Measurements from ENCODE around the gene RAB42.
"Not testable (repeated sequence)": the region's sequence is repeated elsewhere in the genome, so short reads cannot be mapped to it uniquely, and the experiment has no call there.

Gene RAB42

GRCh38 chr1:28586585-28587391 lies 5.3 kb upstream of the RAB42 start:
- DNase-seq (ENCODE audit: low read depth): not testable (repeated sequence)

DNA sequence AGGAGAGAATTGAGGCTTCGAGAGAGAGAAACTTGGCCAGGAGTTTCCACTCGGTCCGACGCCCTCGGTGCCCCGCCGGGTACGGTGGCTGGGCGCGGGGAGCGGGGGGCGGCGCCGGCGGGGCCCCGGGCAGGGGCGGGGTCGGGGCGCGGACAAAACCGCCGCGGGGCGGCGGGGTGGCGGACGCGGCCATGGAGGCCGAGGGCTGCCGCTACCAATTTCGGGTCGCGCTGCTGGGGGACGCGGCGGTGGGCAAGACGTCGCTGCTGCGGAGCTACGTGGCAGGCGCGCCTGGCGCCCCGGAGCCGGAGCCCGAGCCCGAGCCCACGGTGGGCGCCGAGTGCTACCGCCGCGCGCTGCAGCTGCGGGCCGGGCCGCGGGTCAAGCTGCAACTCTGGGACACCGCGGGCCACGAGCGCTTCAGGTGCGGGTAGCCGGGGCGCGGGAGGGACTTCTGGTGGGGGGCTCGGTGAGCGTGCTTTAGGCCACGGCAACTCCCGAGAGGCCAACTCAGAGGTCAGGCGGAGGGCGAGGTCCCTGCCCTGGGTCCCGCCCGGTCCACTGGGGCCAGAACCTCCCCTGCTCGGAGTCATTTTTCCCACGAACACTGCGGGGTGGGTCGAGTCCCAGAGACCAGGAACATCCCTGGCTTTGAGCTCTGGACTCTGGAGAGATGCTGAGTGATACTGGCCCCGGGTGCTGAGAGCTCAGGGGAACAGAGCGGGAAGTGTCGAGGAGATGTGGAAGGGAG lies 431 bp downstream of the RAB42 start:
- no peak for DNase-seq (ENCODE audit: low read depth)

GRCh38 chr1:28593988-28594356 lies 1.9 kb downstream of the RAB42 start:
- not testable (repeated sequence) for DNase-seq (ENCODE audit: low read depth)

- DNase-seq (ENCODE audit: low read depth): not testable (repeated sequence)
Measured at GRCh38 chr1:28594686-28595411, 2.8 kb downstream of the RAB42 start.

GRCh38 chr1:28595412-28596191 lies 3.5 kb downstream of the RAB42 start:
- DNase-seq (ENCODE audit: low read depth): no peak

DNA sequence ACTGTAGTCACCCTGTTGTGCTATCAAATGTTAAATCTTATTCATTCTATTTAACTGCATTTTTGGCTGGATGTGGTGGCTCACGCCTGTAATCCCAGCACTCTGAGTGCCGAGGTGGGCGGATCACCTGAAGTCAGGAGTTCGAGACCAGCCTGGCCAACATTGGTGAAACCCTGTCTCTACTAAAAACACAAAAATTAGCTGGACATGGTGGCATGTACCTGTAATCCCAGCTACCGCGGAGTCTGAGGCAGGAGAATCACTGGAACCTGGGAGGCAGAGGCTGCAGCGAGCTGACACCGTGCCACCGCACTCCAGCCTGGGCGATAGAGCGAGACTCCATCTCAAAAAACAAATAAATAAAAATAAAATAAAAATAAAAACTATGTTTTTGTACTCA lies 4.2 kb downstream of the RAB42 start:
- DNase-seq (ENCODE audit: low read depth): not testable (repeated sequence)

GRCh38 chr1:28601696-28602095 lies 9.6 kb downstream of the RAB42 start:
- no peak for DNase-seq (ENCODE audit: low read depth)

DNA sequence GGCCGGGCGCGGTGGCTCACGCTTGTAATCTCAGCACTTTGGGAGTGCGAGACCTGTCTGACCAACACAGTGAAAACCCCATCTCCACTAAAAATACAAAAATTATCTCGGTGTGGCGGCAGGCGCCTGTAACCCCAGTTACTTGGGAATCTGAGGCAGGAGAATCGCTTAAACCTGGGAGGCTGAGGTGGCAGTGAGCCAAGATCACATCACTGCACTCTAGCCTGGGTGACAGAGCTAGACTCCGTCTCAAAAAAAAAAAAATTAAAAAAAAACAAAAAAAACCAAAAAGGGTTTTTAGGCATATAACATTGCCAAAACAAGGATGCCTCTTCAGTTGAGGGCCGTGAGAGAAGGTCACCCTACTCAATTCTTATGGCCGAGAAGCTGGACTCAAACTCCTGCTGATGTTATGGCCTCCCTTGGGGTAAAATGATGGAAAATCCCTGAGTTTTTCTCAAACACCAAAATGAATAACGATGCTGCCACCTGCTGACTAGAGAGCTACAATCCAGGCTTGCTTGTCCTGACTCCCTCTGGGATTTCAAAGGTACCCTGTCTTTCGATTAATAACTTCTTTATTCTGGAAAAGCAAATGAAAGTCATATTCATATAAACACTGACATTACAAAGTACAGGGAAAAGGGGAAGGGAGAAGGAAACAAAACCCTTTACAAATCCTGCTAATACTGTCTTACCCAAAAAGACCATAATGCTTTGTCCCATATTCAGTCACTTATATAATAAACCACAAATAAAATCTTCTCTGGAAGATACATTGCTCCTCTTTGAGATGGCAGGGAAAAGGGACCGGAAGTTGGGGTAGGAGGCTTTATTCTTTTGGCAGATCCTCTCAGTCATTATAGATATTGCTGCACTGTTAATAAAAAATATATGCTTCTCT lies 10.7 kb downstream of the RAB42 start:
- DNase-seq (ENCODE audit: low read depth): no peak

- DNase-seq (ENCODE audit: low read depth): no peak
Measured at GRCh38 chr1:28604411-28604810, 12.3 kb downstream of the RAB42 start.

DNA sequence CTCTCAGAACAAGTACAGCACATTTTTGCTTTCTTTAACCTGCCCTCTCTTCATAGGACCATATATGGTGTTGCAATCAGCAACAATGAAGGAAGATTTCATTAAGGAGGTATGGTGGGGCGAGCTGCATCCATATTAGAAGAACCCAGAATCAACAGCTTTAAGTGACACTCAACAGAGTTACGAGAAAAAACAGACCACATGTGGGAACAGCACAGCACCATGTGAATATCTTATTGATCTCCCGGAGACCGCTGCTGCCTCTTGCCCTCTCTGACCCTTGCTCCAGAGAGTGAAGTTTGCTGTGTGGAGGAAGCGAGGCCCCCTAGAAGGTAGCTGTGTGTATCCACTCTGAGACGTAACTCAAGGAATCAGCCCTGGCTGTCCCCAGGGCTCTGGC lies 12.9 kb downstream of the RAB42 start:
- no peak for DNase-seq (ENCODE audit: low read depth)

- DNase-seq (ENCODE audit: low read depth): no peak
Measured at GRCh38 chr1:28606771-28607170, 14.7 kb downstream of the RAB42 start.

GRCh38 chr1:28613175-28613574 lies 21.1 kb downstream of the RAB42 start:
- DNase-seq (ENCODE audit: low read depth): no peak

GRCh38 chr1:28631713-28632112 lies 39.6 kb downstream of the RAB42 start:
- no peak for DNase-seq (ENCODE audit: low read depth)

GRCh38 chr1:28632560-28632959 lies 40.5 kb downstream of the RAB42 start:
- DNase-seq (ENCODE audit: low read depth): no peak

- no peak for DNase-seq (ENCODE audit: low read depth)
Measured at GRCh38 chr1:28640766-28641165, 48.7 kb downstream of the RAB42 start.

- DNase-seq (ENCODE audit: low read depth): no peak
Measured at GRCh38 chr1:28642056-28642846, 50.2 kb downstream of the RAB42 start.

DNA sequence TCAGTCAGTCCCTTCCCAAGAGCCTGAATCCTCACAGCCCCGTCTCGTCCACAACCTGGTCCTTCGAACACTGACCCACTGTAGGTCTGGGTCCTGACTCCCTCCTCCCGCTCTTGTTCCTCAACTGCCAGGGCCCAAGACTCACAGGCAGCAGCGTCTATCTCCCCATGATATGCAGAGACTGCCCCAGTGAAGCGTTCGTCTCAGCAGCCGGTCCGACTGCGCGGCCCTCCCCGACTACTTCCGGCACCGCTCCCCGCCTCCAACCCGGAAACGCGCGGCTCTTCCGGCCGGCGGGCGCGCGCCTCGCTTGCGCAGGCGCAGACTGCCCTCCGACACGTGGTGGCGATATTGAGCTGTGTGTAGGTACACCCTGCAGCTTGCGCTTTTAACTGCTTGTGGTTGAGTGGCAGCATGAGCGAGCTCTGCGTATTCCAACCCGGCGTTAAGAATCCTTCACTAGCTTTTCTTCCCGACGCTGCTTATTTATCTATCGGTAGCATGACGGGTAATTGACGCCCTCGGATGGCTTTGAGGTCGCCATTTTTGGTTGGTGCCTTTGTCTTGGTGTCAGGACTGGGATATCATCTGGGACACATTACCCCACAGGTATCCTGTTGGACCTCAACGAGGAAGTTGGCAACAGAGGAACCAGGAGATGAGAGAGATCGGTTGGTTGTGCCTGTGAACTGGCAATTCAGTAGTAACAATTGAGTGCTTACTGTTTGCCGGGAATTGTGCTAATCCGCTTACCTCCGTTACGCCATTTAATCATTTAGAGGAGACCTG lies 51.0 kb downstream of the RAB42 start, which contains the start of gene TAF12:
TAF12 (minus strand) TSS at position 221 of the 789 bp plus-strand sequence. CDS start 20,986 bp downstream, outside the sequence.
- DNase-seq (ENCODE audit: low read depth): peak; percentile 92

DNA sequence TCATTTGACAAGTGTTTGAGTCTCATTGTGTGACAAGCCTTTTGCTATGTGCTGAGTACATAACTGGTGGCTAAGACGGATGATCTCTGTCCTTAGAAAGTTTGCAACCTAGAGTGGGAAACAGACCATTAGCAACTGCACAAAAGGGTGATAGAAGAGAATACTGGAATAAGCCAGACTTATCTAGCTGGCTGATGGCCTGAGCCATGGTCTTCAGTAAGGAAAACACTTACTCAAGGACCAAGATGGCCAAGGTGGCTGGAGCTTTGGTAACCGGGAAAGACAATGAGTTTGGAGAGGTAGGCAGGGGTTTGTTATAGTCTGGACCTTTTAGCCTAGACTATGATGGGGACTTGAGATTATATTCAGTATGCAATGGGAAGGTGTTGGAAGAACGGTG lies 52.4 kb downstream of the RAB42 start:
- no peak for DNase-seq (ENCODE audit: low read depth)

Data from activated T-cell treated with anti-CD3 and anti-CD28 coated beads for 24 hours (primary cell).